ENCODE data around the gene LEFTY1. TPM values are rescaled to one million over a fixed set of nuclear protein-coding genes. Genes with fewer than 3 reads are reported as not detected.

Gene LEFTY1
- total RNA-seq, 2 experiments from 2014 or later = 0.09 to 1.0 TPM

GRCh38 chr1:225876900-225877510, 11.9 kb downstream of the LEFTY1 start:
- Histone ChIP-seq H3K9me2 (ENCODE audit: insufficient read depth, low read length) (no peaks in the 10 kb centered on the region), H3K4me2 (ENCODE audit: low read length) (no peak overlapping the region)
- CTCF ChIA-PET (ENCODE audit: unreplicated experiment) = no interaction called here

GRCh38 chr1:225875044-225875815, 13.7 kb downstream of the LEFTY1 start:
- intact Hi-C loops (cut with micrococcal nuclease; ENCODE audit: unreplicated experiment) = no loop called here
- Histone ChIP-seq H3K4me2 (ENCODE audit: low read length) (no peak overlapping the region), H3K9me2 (ENCODE audit: insufficient read depth, low read length) (no peaks in the 10 kb centered on the region), H4K20me1 (ENCODE audit: insufficient read depth, low read length) (no peaks in the 10 kb centered on the region), H3K4me3 (ENCODE audit: low read depth, low read length, poor library complexity, severe bottlenecking) (no peak overlapping the region), H3K9me3 (ENCODE audit: low read length) (no peaks in the 10 kb centered on the region), H3K4me1 (ENCODE audit: insufficient read depth, low read length, poor library complexity, severe bottlenecking) (peaks cover 21% of the 10 kb centered on the region), H3K79me2 (ENCODE audit: insufficient read depth, low read depth, low read length) (no peaks in the 10 kb centered on the region), H3K36me3 (ENCODE audit: insufficient read depth, low read length) (peaks cover 40% of the 10 kb centered on the region), H2AFZ (ENCODE audit: low read length) (no peak overlapping the region), H3K27ac (ENCODE audit: low read depth, low read length, poor library complexity, severe bottlenecking) (no peak overlapping the region)
- ChIA-PET POLR2A (interaction anchor here (0.7 kb wide), 1 partner anchor 16 kb away, joined by 3 read pairs; no protein-coding TSS in a partner anchor), CTCF (ENCODE audit: unreplicated experiment) (no interaction called here)
- no peak for TF ChIP-seq CTCF (conservative IDR thresholded peaks at IDR 0.05; ENCODE audit: low read length)
- TF ChIP-seq EZH2phosphoT487 (IDR thresholded peaks at IDR 0.05; ENCODE audit: borderline replicate concordance, low read depth, low read length) = no peak
- DNase-seq (ENCODE audit: low spot score) = no peak
- no TSS peak for BruUV-seq (replicated peaks)

More at GRCh38 chr1:225876900-225877510, 11.9 kb downstream of the LEFTY1 start:
- Histone ChIP-seq H3K9me3 (ENCODE audit: low read length) (no peaks in the 10 kb centered on the region), H3K4me1 (ENCODE audit: insufficient read depth, low read length, poor library complexity, severe bottlenecking) (peaks cover 37% of the 10 kb centered on the region), H3K36me3 (ENCODE audit: insufficient read depth, low read length) (peaks cover 24% of the 10 kb centered on the region), H4K20me1 (ENCODE audit: insufficient read depth, low read length) (no peaks in the 10 kb centered on the region), H3K27ac (ENCODE audit: low read depth, low read length, poor library complexity, severe bottlenecking) (no peak overlapping the region), H3K79me2 (ENCODE audit: insufficient read depth, low read depth, low read length) (no peaks in the 10 kb centered on the region), H3K4me3 (ENCODE audit: low read depth, low read length, poor library complexity, severe bottlenecking) (no peak overlapping the region), H2AFZ (ENCODE audit: low read length) (no peak overlapping the region)
- intact Hi-C loops (cut with micrococcal nuclease; ENCODE audit: unreplicated experiment) = no loop called here
- POLR2A ChIA-PET = interaction anchor here (0.7 kb wide), 1 partner anchor 67 kb away, joined by 3 read pairs; no protein-coding TSS in a partner anchor
- no TSS peak for BruUV-seq (replicated peaks)
- DNase-seq (ENCODE audit: low spot score) = no peak
- no peak for TF ChIP-seq EZH2phosphoT487 (IDR thresholded peaks at IDR 0.05; ENCODE audit: borderline replicate concordance, low read depth, low read length)
- no peak for TF ChIP-seq CTCF (conservative IDR thresholded peaks at IDR 0.05; ENCODE audit: low read length)

GRCh38 chr1:225874431-225874830, 14.5 kb downstream of the LEFTY1 start:
- TF ChIP-seq CTCF (conservative IDR thresholded peaks at IDR 0.05; ENCODE audit: low read length) = no peak
- TF ChIP-seq EZH2phosphoT487 (IDR thresholded peaks at IDR 0.05; ENCODE audit: borderline replicate concordance, low read depth, low read length) = no peak
- peaks cover 40% of the 10 kb centered on the region for H3K36me3 ChIP-seq (ENCODE audit: insufficient read depth, low read length)
- BruUV-seq (replicated peaks) = no TSS peak
- H3K4me3 ChIP-seq (ENCODE audit: low read depth, low read length, poor library complexity, severe bottlenecking) = no peak overlapping the region
- no peaks in the 10 kb centered on the region for H3K79me2 ChIP-seq (ENCODE audit: insufficient read depth, low read depth, low read length)
- no peak overlapping the region for H2AFZ ChIP-seq (ENCODE audit: low read length)
- H3K9me2 ChIP-seq (ENCODE audit: insufficient read depth, low read length) = no peaks in the 10 kb centered on the region
- ChIA-PET CTCF (ENCODE audit: unreplicated experiment) (no interaction called here), POLR2A (no interaction called here)
- H3K4me1 ChIP-seq (ENCODE audit: insufficient read depth, low read length, poor library complexity, severe bottlenecking) = peaks cover 13% of the 10 kb centered on the region
- no peaks in the 10 kb centered on the region for H3K9me3 ChIP-seq (ENCODE audit: low read length)
- H3K27ac ChIP-seq (ENCODE audit: low read depth, low read length, poor library complexity, severe bottlenecking) = no peak overlapping the region
- no peak for DNase-seq (ENCODE audit: low spot score)
- H3K4me2 ChIP-seq (ENCODE audit: low read length) = no peak overlapping the region
- no peaks in the 10 kb centered on the region for H4K20me1 ChIP-seq (ENCODE audit: insufficient read depth, low read length)
- intact Hi-C loops (cut with micrococcal nuclease; ENCODE audit: unreplicated experiment) = no loop called here

Data from OCI-LY7 (cell line).